MM.1S (cell line): Measurements from ENCODE around the gene TMEM218.

Experiments
- EZH2 ChIP-seq: fragments of 300-600 bp; sonication (generic); optimal IDR thresholded peaks from 2 replicates; pipeline ENCODE3; 2017; ENCODE audit warnings: low read depth, mild to moderate bottlenecking, antibody characterized with exemption, low read length, mixed read lengths
- TF ChIP-seq, protein P1 (sequence below): fragments of 300-600 bp; sonication (generic); IDR thresholded peaks from 2 replicates; pipeline ENCODE4 v1.5.1; 2016; ENCODE audit warnings: antibody characterized with exemption, low read length, mixed read lengths

GRCh38 chr11:125112208-125112604 is 780 bp upstream of the TMEM218 start:
- TF ChIP-seq, protein P1, sequence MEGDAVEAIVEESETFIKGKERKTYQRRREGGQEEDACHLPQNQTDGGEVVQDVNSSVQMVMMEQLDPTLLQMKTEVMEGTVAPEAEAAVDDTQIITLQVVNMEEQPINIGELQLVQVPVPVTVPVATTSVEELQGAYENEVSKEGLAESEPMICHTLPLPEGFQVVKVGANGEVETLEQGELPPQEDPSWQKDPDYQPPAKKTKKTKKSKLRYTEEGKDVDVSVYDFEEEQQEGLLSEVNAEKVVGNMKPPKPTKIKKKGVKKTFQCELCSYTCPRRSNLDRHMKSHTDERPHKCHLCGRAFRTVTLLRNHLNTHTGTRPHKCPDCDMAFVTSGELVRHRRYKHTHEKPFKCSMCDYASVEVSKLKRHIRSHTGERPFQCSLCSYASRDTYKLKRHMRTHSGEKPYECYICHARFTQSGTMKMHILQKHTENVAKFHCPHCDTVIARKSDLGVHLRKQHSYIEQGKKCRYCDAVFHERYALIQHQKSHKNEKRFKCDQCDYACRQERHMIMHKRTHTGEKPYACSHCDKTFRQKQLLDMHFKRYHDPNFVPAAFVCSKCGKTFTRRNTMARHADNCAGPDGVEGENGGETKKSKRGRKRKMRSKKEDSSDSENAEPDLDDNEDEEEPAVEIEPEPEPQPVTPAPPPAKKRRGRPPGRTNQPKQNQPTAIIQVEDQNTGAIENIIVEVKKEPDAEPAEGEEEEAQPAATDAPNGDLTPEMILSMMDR, result no peak
- no peak for TF ChIP-seq EZH2
